ENCODE data around the gene RCAN2.

- TF ChIP-seq, protein P1, sequence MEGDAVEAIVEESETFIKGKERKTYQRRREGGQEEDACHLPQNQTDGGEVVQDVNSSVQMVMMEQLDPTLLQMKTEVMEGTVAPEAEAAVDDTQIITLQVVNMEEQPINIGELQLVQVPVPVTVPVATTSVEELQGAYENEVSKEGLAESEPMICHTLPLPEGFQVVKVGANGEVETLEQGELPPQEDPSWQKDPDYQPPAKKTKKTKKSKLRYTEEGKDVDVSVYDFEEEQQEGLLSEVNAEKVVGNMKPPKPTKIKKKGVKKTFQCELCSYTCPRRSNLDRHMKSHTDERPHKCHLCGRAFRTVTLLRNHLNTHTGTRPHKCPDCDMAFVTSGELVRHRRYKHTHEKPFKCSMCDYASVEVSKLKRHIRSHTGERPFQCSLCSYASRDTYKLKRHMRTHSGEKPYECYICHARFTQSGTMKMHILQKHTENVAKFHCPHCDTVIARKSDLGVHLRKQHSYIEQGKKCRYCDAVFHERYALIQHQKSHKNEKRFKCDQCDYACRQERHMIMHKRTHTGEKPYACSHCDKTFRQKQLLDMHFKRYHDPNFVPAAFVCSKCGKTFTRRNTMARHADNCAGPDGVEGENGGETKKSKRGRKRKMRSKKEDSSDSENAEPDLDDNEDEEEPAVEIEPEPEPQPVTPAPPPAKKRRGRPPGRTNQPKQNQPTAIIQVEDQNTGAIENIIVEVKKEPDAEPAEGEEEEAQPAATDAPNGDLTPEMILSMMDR (IDR thresholded peaks at IDR 0.05): no peak
- TF ChIP-seq POLR2A (IDR thresholded peaks at IDR 0.05) (no peak), EP300 (IDR thresholded peaks at IDR 0.05) (no peak)
Observed at GRCh38 chr6:46284475-46284874, 206.8 kb downstream of the RCAN2 start.

Data from ovary (tissue), 3 donors.